NCI-H69 (cell line): ENCODE data around the gene MROH7.

Experiments used
- DNase-seq: peaks from one replicate; lab custom pipeline; 2025; lab: John Stamatoyannopoulos, UW

MROH7 gene

DNA sequence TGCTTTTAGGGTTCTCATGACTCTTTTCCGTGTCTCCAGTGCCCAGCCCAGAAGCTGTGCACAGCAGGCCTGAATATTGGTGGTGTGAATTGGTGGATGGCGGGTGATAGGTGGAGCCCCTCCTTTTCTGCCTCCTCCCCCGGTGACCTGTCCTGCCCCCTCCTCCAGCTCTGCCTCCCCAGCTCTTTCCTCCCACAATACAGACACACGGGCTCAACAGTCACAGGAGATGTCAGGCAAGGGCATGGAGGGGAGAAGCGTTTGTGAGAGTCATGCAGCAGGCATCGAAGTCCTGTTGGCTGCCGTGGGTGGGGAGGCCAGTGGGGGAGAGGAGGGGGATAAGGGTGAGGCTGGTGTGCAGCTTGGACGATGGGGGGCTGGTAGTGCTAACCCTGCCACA lies 56.8 kb downstream of the MROH7 start:
- DNase-seq: no peak

DNA sequence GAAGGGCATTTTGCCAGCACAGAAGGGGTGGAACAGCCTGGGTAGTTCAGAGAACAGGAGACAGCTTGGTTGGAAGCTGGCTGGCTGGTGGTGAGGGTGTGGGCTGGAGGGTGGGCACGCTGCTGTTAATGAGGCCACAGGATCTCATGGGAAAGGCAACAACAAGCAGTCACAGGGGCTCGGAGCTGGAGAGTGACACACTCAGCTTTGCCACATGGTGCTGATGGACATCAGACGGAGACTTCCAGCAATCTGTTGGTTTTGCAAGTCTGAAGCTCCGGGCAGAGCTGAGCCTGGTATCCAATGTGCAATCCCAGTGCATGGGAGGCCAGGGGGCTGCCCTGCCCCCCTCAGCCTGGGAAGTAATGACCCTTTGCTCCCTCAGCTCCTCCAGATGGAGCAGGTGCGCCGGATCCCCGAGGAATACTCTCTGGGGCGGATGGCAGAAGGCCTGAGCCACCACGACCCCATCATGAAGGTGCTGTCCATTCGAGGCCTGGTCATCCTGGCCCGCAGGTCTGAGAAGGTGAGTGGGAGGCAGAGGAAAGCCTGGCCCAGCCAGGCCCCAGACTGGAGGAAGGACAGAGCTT lies 58.4 kb downstream of the MROH7 start:
- no peak for DNase-seq

DNA sequence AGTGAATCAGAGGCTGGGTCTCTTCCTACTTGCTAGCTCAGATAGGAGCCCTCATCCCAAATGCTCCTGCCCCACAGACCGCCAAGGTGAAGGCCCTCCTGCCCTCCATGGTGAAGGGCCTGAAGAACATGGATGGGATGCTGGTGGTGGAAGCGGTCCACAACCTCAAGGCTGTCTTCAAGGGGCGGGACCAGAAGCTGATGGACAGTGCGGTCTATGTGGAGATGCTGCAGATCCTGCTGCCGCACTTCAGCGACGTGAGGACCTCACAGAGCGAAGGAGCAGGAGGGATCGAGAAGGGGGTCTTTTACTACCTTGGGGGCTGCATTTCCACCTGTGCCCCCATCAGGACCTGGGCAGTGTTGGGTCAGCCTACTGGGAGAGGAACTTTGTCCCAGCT lies 59.5 kb downstream of the MROH7 start:
- DNase-seq: no peak

DNA sequence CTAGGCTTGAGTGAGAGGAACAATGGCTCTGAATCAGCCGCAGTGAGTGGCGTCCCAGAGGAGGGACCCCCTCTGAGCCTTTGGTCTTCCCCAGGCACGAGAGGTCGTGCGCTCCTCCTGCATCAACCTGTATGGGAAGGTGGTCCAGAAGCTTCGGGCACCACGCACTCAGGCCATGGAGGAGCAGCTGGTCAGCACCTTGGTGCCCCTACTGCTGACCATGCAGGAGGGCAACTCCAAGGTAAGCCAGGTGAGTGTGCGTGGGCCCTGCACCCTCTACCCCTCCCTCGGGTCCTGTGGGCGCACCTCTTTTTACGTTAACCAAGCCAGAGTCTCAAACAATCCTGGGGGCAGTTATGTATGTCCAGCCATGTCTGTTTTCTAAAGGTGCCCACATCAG lies 60.4 kb downstream of the MROH7 start:
- no peak for DNase-seq

DNA sequence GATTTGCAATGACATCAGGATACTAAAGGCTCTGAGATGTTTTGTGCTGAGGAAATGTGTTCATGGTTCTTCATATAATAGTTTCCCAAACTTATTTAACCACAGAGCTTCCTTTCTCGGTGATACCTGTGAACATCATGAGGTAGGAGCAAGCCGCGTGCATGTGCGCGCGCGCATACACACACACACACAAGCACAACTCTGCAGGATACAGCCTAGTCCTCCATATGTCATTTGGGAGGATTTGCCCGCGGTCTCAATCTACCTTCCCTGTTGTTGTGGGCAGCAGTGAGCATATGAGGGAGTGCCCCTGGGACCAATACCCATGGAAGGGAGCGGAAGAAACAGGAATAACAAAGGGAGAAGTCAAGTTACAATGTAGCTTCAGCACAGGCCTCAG lies 61.9 kb downstream of the MROH7 start:
- DNase-seq: no peak

DNA sequence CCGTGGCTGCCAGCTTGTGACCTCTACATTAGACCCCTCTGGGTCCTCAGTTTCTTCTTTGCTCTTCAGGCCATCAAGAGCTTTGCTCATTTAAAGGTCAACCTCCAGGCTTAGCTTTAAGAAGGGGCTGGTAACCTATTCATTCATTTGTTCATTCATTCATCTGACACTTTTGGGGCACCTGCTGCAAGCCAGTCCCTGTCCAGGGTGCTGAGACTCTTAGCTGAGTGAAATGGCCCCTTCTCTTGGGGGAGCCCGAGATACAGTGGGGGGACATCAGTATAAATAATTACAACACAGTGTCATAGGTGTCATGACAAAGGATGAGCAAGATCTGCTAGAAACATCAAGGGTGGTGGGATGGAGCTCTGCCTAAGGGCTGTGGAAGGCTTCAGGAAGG lies 63.6 kb downstream of the MROH7 start:
- DNase-seq: no peak

DNA sequence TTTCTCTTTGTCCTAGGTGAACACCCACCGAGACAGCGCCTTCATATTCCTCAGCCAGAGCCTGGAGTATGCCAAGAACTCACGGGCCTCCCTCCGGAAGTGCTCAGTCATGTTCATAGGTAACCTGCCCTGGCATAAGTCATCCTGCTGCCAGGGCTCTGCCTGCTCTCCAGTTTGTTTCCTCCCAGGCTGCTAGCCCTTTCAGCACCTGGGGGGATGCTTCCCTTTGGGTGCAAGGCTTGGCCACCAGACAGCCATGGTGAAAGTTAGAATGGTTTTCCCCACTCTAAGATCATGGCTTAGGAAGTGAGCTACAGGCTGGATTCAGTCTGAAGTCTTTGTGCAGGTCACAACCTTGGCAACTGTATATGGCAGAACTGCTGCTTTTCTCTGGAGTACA lies 64.8 kb downstream of the MROH7 start:
- no peak for DNase-seq

DNA sequence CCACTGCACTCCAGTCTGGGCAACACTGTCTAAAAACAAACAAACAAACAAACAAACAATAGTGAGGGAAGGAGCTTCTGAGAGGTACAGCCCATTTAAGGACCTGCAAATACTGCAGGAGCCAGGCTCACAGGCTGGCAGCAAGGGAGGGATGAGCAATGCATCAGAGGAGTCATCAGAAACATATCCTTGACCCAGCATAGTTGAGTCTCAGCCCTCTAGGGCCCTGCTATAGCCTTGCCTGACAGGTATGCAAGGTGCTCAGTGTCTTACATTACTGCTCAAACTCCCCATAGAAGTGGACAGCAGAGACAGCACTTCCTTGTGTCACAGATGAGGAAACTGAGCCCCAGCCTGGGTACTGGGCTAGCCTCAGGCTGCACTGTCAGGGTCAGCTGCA lies 66.8 kb downstream of the MROH7 start:
- DNase-seq: no peak

DNA sequence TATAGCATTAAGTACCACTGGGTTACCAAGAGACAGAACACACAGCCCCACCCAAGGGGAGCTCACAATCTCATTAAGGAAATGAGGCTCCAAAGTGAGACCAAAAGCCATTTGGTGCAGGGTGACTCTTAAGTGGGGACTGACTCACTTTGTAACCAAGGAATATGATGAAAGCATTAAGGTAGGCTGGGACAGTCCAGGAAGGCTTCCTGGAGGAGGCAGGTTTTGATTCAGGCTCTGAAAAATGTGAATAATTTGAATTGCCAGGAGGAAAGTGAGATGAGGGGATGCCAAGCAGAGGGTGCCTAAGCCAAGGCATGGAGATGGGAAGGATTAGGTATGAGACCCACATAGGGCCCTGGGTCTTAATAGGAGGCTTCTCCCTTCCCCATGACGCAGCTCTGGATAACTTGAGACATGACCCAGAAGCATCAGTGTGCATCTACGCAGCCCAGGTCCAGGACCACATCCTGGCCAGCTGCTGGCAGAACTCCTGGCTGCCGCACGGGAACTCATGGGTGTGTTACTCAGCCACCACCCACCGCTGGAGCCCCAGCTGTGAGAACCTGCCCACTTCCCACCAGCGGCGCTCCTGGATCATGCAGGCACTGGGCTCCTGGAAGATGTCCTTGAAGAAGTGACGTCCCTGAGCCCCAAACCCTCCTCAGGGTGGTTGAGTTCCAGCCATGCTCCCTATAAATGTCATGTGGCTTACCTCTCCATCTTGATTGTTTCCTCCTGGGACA lies 68.1 kb downstream of the MROH7 start:
- DNase-seq: peak; percentile 21

DNA sequence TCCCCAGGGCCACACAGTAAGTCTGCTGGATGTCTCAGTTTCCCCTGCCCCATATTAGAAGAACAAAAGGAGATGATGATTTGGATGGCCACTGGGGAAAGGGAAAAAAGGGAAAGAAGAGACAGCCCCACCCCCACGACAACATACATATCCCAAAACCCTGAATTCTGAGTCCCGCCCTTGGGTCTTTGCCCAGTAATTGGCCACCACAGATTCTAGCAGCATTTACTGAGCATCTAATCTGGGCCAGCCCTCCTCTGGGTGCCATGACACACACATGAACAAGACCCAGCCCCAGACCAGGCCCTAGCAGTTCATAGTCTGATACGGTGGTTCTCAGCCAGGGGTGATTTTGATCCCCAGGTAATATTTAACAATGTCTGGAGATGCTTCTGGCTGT lies 68.8 kb downstream of the MROH7 start:
- no peak for DNase-seq

DNA sequence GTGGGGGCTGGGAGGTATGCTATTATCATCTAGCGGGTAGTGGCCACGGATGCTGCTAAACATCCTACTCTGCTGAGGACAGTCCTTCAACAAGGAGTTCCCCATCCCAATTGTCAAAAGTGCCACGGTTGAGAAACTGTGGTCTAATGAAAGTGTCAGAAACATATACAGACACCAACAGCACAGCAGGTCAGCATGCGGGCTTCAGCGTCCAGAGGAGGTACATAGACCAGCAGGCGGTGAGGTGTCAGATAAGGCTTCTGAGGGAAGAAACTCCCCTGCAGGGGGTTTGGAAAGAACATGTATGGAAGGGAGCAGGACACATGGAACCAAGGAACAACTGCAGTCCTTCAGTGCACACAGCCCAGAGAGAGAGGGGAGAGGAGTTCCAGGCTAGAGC lies 69.3 kb downstream of the MROH7 start:
- no peak for DNase-seq

DNA sequence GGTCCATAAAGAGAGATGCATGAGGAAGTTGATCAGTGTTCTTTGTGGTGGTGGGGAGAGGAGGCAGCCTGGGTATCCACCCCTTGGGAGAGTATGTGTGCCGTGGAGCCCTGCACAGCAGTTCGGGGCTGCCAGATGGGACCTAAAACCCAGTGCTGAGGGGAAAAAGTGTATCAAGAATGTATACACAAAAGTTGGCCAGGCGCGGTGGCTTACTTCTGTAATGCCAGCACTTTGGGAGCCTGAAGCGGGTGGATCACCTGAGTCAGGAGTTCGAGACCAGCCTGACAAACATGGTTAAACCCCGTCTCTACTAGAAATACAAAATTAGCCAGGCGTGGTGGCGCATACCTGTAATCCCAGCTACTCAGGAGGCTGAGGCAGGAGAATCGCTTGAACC lies 70.0 kb downstream of the MROH7 start:
- no peak for DNase-seq

DNA sequence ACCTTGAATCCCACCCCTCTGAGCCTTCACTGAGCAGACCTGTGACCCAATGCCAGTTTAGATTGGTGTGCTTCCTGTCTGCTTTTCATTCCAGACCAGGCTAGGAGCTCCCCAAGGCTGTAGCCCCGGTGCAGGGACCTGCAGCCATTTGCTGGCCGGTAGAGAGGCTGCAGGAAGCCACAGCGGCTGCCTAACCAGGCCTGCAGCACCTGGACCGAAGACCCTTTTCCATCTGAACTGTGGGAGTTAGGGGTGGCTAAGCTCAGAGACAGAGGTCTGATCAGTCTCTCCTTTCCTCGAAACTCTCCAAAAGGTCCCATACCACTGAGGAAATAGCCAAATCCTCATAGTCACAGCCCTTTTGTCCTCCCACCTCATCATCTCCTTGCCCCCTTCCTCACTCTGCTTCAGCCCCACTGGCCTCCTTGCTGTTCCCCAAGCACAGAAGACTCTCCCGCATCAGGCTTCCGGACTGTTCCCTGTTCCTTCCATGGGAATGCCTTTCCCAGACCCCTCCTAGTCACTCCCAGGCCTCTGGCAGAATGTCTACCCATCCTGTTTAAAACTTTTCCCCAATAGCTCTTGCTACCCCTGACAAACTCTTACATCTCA lies 73.4 kb downstream of the MROH7 start:
- DNase-seq: no peak

DNA sequence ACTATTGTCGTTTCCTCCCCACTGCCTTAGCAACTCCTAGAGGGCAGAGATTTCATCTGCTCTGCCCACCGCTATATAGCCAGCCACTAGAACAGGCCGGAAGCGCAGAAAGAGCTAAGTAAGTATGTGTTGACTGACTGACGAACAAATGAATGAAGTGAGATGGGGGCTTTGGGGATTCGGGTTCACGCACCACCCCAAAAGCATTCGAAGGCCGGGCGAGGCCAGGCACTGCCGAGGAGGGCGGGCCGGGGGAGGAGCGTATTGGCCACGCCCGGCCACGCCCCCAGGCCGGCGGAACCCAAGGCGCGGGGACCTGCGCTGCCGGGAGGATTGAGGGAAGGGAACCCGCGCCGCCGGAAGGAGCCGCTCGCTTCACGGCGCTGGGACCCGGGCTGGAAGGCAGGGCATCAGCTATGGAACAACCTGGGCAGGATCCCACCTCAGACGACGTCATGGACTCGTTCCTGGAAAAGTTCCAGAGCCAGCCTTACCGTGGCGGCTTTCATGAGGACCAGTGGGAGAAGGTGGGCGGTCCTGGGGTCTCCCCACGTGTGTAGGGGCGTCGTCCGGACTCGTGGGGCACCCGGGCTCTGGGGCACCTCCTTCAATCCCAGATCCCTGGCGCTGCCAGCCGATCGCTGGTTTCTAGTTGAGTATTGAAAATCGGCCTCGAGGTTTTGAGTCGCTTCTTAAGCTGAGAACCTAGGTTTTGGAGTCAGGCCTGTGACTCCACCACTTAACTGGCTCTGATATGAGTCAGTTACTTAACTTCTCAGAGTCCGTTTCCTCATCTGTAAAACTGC lies 74.1 kb downstream of the MROH7 start, which contains the start of gene TTC4:
TTC4 (plus strand) TSS at position 369 of the 806 bp plus-strand sequence; CDS start at position 417, 48 bp downstream.
- peak; percentile 87 for DNase-seq

DNA sequence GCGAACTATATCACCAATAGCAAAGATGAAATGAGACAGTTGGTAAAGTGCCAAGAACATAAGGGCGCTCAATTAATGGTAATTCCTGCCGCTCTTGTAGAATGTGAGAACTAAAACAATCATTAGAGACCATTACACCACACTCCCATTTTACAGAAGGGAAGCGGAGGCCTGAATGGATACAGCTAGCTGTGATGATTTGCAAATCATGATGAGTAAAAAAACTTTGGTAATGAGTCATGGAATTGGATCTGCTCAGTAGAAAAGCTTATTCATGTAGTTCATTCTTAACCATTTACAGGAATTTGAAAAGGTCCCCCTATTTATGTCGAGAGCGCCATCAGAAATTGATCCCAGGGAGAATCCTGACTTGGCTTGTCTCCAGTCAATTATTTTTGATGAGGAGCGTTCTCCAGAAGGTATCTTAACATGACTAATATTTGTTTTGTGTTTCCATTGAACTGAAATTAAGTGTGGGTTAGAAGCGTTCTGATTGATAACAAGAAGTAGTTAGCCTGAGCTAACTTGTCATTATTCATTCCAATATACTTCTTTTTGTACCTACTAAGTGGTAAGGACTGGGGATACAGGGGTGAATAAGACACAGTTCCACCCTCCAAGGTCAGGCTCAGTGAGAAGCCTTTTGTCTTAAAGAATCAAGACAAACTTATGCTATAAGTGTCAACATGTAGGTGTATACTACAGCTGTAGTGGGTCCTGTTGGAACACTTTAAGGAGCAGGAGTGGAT lies 74.9 kb downstream of the MROH7 start:
- DNase-seq: peak; percentile 42

DNA sequence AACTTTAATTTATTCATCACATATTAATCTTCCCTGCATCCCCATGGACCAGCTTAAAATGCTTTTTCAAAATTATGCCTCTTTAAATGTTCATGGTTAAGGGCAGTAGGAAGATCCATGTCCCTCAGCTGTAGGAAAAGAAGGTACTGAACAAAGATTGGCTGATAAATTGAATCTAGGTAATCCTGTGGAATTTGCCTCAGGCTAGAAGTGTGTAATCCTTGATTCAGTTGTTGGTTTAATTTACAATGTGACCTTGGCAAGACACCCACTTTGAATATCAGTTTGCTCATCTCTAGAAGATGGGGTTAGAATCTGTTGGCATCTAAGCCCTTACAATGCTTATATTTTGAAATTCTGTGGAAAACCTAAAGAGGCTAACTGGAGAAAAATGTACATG lies 80.1 kb downstream of the MROH7 start:
- no peak for DNase-seq

DNA sequence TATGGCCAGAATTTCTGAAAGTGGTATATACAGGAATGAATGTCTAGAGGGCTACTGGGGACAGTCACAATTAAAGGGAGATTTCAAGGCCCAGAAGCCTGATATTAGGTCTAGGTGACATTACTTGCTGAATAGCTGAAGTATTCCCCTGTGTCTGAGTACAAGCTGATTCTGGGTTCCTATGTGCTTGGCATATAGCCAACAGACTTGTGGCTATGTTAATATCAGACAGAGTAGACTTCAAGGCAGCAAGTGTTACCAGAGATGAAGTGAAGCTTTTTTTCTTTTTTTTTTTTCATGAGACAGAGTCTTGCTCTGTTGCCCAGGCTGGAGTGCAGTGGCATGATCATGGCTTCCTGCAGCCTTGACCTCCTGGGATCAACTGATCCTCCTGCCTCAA lies 82.4 kb downstream of the MROH7 start:
- no peak for DNase-seq

DNA sequence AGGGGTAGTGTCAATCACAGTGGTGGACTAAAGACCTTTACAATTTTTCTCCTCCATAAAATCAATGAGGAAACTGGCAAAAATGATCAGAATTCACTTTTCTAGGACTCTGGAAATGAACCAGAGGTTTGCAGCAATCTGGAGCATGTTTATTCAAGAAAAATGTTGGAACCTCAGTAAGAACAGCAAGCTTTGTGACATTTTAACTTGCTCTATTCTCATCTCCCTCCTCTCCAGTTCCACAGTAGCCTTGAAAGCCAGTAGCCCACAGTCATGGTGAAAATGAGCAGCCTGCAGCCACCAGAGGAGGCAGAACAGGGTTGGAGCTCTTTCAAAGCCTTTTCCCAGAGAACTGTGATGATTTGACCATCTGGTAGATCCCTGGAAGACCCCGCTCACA lies 83.2 kb downstream of the MROH7 start:
- no peak for DNase-seq

DNA sequence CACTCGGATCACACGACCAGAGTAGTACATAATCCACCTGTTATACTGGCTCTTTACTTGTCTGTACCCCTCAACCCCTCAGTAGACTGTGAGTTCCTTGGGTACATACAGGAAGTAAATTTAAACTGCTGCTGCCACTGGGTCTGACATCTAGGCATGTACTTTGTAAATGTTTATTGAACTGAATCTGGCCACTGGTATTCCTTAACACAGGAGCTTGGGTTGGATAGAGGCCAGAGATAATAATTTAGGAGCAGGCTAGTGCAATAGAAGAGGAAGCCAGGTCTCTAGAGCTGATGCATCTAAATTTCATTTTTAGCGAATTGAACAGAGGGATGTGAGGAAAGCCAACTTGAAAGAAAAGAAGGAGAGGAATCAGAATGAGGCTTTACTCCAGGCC lies 86.4 kb downstream of the MROH7 start:
- no peak for DNase-seq

DNA sequence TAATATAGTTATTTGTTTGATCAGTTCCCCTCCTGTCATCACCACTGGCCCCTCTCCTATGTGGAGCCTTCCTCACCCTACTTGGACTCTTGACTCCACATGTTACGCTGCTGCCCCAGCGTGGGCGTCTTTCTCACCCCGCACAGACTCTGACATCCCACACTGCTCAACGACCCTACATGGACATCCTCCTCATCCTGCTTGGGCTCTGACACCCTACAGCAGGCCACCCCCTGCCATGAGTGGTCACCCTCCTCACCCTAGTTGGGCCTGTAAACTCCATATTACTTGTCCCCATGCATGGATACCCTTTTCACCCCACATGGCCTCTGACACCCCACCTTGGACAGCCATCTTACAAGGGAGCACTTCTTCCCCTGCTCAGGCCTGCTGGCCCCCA lies 95.1 kb downstream of the MROH7 start:
- DNase-seq: no peak

DNA sequence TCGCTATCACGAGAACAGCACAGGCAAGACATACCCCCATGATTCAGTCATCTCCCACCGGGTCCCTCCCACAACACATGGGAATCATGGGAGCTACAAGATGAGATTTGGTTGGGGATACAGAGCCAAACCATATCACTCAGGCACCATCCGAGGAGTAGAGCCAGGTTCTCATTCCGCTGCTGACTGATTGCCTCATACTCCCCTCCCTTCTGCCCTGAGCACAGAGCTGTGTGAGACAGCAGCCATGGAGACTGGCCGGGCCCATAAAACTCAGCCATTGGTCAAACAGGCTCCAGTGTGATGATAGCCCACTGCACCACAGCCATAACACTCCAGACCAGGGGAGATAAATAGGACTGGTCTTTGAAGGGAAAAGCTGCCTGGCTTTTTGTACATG lies 96.7 kb downstream of the MROH7 start:
- DNase-seq: no peak

DNA sequence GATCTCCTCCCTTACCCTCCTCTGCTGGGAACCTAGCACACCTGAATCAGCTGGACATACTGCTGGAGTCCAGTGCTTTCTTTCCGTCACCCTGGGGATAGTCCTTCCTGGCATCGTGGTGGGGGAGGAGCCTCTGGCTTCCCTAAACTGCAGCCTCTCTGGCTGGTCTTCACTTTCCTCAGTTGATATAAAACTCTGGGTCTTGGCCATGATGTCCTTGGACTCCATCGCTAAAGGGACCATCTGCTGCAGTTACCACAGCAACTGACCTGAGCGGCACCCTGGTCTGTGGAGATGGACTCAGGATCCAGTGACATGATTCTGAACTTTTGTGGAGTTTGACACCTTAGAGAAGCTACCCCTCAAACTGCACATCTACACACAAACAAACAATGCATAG lies 99.9 kb downstream of the MROH7 start:
- no peak for DNase-seq
